ENCODE measurements around the gene IGF1R. TPM values are rescaled to one million over a fixed set of nuclear protein-coding genes. Genes with fewer than 3 reads are reported as not detected.

Gene IGF1R
- total and polyA plus RNA-seq, 2 of the 13 experiments (the other 11 are each of a cell fraction or from before 2014, with no cell fraction given): 15.9 to 18.4 TPM

DNA sequence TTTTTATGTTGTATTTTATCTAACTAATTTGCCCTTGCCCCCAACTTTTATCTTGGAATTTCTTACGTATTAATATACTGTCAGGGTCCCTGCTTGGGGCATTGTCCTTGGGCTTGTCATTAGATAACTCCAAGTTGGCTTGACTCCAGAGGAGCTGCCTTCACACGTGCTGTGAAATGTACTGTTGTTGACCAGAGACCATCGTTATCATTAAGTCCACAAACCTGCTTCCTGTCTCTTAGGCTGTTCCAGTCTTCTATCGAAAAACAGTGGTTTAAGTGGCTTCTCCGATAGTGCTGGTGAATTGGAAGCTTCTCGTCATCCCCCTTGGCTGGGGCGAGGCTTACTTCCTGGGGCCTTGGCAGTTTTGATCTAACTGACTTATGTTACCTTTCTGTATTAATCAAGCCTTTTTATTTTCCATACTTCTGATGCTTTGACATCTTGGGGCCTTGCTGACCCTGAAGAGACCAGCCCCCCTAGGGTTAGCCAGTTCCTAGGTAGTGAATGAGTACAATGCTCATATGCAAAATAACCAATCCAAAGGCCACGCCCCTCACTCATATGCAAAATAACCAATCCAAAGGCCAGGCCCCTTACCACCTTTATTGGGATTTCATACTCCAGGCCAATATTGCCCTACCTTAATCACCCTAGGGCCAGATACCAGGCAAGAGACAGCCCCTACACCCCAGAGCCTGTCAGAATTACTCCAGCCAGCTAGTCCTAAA, 164.5 kb downstream of the IGF1R start (continued):
- TF ChIP-seq, protein P1, sequence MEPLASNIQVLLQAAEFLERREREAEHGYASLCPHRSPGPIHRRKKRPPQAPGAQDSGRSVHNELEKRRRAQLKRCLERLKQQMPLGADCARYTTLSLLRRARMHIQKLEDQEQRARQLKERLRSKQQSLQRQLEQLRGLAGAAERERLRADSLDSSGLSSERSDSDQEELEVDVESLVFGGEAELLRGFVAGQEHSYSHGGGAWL (CRISPR knock-in tag; IDR thresholded peaks at IDR 0.05): no peak
- TF ChIP-seq ZNF552 (CRISPR knock-in tag; IDR thresholded peaks at IDR 0.05; ENCODE audit: borderline replicate concordance): no peak
- TF ChIP-seq, protein P2, sequence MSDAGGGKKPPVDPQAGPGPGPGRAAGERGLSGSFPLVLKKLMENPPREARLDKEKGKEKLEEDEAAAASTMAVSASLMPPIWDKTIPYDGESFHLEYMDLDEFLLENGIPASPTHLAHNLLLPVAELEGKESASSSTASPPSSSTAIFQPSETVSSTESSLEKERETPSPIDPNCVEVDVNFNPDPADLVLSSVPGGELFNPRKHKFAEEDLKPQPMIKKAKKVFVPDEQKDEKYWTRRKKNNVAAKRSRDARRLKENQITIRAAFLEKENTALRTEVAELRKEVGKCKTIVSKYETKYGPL (CRISPR knock-in tag; IDR thresholded peaks at IDR 0.05): peak; percentile 71; the same call in 1 of the 2 replicates
- no peak for TF ChIP-seq ARNT2 (CRISPR knock-in tag; IDR thresholded peaks at IDR 0.05; ENCODE audit: low read depth)
- TF ChIP-seq, protein P3, sequence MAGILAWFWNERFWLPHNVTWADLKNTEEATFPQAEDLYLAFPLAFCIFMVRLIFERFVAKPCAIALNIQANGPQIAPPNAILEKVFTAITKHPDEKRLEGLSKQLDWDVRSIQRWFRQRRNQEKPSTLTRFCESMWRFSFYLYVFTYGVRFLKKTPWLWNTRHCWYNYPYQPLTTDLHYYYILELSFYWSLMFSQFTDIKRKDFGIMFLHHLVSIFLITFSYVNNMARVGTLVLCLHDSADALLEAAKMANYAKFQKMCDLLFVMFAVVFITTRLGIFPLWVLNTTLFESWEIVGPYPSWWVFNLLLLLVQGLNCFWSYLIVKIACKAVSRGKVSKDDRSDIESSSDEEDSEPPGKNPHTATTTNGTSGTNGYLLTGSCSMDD (CRISPR knock-in tag; IDR thresholded peaks at IDR 0.05): no peak
- TF ChIP-seq, protein P4, sequence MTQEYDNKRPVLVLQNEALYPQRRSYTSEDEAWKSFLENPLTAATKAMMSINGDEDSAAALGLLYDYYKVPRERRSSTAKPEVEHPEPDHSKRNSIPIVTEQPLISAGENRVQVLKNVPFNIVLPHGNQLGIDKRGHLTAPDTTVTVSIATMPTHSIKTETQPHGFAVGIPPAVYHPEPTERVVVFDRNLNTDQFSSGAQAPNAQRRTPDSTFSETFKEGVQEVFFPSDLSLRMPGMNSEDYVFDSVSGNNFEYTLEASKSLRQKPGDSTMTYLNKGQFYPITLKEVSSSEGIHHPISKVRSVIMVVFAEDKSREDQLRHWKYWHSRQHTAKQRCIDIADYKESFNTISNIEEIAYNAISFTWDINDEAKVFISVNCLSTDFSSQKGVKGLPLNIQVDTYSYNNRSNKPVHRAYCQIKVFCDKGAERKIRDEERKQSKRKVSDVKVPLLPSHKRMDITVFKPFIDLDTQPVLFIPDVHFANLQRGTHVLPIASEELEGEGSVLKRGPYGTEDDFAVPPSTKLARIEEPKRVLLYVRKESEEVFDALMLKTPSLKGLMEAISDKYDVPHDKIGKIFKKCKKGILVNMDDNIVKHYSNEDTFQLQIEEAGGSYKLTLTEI (CRISPR knock-in tag; conservative IDR thresholded peaks at IDR 0.05): no peak
- TF ChIP-seq GABPA (IDR thresholded peaks at IDR 0.05; ENCODE audit: low read depth, low read length): no peak
- peak; percentile 65 for TF ChIP-seq GABPA (CRISPR knock-in tag; IDR thresholded peaks at IDR 0.05; ENCODE audit: low read depth)
- TF ChIP-seq KLF9 (CRISPR knock-in tag; IDR thresholded peaks at IDR 0.05; ENCODE audit: low read depth): no peak
- no peak for TF ChIP-seq ZNF441 (CRISPR knock-in tag; IDR thresholded peaks at IDR 0.05; ENCODE audit: borderline replicate concordance)
- TF ChIP-seq, protein P5, sequence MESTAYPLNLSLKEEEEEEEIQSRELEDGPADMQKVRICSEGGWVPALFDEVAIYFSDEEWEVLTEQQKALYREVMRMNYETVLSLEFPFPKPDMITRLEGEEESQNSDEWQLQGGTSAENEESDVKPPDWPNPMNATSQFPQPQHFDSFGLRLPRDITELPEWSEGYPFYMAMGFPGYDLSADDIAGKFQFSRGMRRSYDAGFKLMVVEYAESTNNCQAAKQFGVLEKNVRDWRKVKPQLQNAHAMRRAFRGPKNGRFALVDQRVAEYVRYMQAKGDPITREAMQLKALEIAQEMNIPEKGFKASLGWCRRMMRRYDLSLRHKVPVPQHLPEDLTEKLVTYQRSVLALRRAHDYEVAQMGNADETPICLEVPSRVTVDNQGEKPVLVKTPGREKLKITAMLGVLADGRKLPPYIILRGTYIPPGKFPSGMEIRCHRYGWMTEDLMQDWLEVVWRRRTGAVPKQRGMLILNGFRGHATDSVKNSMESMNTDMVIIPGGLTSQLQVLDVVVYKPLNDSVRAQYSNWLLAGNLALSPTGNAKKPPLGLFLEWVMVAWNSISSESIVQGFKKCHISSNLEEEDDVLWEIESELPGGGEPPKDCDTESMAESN (CRISPR knock-in tag; conservative IDR thresholded peaks at IDR 0.05): no peak
- TF ChIP-seq, protein P6, sequence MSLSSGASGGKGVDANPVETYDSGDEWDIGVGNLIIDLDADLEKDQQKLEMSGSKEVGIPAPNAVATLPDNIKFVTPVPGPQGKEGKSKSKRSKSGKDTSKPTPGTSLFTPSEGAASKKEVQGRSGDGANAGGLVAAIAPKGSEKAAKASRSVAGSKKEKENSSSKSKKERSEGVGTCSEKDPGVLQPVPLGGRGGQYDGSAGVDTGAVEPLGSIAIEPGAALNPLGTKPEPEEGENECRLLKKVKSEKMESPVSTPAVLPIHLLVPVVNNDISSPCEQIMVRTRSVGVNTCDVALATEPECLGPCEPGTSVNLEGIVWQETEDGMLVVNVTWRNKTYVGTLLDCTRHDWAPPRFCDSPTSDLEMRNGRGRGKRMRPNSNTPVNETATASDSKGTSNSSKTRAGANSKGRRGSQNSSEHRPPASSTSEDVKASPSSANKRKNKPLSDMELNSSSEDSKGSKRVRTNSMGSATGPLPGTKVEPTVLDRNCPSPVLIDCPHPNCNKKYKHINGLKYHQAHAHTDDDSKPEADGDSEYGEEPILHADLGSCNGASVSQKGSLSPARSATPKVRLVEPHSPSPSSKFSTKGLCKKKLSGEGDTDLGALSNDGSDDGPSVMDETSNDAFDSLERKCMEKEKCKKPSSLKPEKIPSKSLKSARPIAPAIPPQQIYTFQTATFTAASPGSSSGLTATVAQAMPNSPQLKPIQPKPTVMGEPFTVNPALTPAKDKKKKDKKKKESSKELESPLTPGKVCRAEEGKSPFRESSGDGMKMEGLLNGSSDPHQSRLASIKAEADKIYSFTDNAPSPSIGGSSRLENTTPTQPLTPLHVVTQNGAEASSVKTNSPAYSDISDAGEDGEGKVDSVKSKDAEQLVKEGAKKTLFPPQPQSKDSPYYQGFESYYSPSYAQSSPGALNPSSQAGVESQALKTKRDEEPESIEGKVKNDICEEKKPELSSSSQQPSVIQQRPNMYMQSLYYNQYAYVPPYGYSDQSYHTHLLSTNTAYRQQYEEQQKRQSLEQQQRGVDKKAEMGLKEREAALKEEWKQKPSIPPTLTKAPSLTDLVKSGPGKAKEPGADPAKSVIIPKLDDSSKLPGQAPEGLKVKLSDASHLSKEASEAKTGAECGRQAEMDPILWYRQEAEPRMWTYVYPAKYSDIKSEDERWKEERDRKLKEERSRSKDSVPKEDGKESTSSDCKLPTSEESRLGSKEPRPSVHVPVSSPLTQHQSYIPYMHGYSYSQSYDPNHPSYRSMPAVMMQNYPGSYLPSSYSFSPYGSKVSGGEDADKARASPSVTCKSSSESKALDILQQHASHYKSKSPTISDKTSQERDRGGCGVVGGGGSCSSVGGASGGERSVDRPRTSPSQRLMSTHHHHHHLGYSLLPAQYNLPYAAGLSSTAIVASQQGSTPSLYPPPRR (CRISPR knock-in tag; IDR thresholded peaks at IDR 0.05; ENCODE audit: borderline replicate concordance): peak; percentile 89
- no peak for TF ChIP-seq ZBTB7A (CRISPR knock-in tag; IDR thresholded peaks at IDR 0.05)
- TF ChIP-seq MED8 (CRISPR knock-in tag; IDR thresholded peaks at IDR 0.05; ENCODE audit: insufficient replicate concordance): no peak
- TF ChIP-seq, protein P7, sequence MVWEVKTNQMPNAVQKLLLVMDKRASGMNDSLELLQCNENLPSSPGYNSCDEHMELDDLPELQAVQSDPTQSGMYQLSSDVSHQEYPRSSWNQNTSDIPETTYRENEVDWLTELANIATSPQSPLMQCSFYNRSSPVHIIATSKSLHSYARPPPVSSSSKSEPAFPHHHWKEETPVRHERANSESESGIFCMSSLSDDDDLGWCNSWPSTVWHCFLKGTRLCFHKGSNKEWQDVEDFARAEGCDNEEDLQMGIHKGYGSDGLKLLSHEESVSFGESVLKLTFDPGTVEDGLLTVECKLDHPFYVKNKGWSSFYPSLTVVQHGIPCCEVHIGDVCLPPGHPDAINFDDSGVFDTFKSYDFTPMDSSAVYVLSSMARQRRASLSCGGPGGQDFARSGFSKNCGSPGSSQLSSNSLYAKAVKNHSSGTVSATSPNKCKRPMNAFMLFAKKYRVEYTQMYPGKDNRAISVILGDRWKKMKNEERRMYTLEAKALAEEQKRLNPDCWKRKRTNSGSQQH (CRISPR knock-in tag; IDR thresholded peaks at IDR 0.05; ENCODE audit: low read depth): peak; percentile 64; the same call in 1 of the 2 replicates
- TF ChIP-seq MEF2D (CRISPR knock-in tag; IDR thresholded peaks at IDR 0.05): 0 out of 2 replicates have a peak, but pooled peaks have one; percentile 17
